Body of pancreas (tissue), 4 donors: Measurements from ENCODE around the gene TCOF1.

Experiments
- CTCF ChIP-seq, 7 experiments: fragments of 450-650 bp in 4 of 7; fragments of 200-600 bp in 3 of 7; sonication (generic) in 3 of 7; IDR thresholded peaks; one replicate each; pipeline ENCODE4 v1.5.1; 2016 to 2019; ENCODE audit warnings: antibody characterized with exemption in 7 of 7
- POLR2A ChIP-seq, 3 donors: fragments of 450-650 bp; IDR thresholded peaks; one replicate each; pipeline ENCODE4 v1.6.1; 2016; ENCODE audit warnings: antibody characterized with exemption in 3 of 3, mild to moderate bottlenecking in 2 of 3

DNA sequence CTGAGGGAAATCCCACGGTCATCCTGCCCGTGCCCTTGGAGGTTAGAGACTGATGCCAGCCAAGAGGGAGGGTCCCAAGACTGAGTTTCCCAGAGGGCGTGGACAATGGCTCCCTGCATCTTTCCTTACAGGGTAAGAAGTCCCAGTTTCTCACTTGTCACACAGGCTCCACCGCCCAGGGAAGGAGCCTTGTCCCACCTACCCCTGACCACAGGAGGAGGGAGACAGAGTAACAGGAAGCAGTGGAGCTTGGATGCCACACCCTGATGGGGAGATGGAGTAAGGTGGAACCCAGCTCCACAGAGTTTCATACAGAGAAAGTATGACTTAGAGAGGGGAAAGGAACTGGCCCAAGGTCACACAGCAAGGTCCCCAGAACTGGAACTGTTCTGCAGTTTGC lies 64.6 kb downstream of the TCOF1 start:
- TF ChIP-seq CTCF (IDR thresholded peaks at IDR 0.05) (no peak), POLR2A (IDR thresholded peaks at IDR 0.05) (no peak)
